ENCODE results near the gene DTNB. TPM values are rescaled to one million over a fixed set of nuclear protein-coding genes. Genes with fewer than 3 reads are reported as not detected.

Gene DTNB
- total and polyA plus RNA-seq, 10 of the 15 experiments (the other 5 are each of a cell fraction or from before 2014, with no cell fraction given): 4.5 to 30.6 (median 11.9) TPM

GRCh38 chr2:25372405-25373268, 300.7 kb downstream of the DTNB start:
- no peaks in the 10 kb centered on the region for H3K36me3 ChIP-seq (ENCODE audit: control insufficient read depth in 2 of 2, insufficient read depth in 2 of 2, low read length in 1 of 2)
- in situ Hi-C loops (cut with MboI) (no loop called here), intact Hi-C loops (cut with micrococcal nuclease; ENCODE audit: unreplicated experiment) (no loop called here)
- no peak overlapping the region for H2AFZ ChIP-seq (ENCODE audit: control insufficient read depth, low read depth, low read length)
- H4K20me1 ChIP-seq (ENCODE audit: control insufficient read depth, insufficient read depth): no peaks in the 10 kb centered on the region
- no peak for FAIRE-seq
- ChIA-PET POLR2A (interaction anchor here (0.6 to 2.4 kb wide), 3 partner anchors 10 to 151 kb away, joined by 3 to 11 read pairs (median 4); no protein-coding TSS in a partner anchor), SMC1A (ENCODE audit: uncharacterized antibody, unreplicated experiment) (interaction anchor here (0.5 to 1.0 kb wide), 2 partner anchors 10 to 38 kb away, joined by 3 read pairs; no protein-coding TSS in a partner anchor), RAD21 (ENCODE audit: unreplicated experiment) (no interaction called here), CTCF (interaction anchor here (0.7 to 1.8 kb wide), 2 partner anchors 10 to 235 kb away, joined by 3 to 7 read pairs; no protein-coding TSS in a partner anchor)
- no peaks in the 10 kb centered on the region for H3K79me2 ChIP-seq (ENCODE audit: control insufficient read depth, insufficient read depth, low read length)
- no peak overlapping the region for H3K27ac ChIP-seq (ENCODE audit: control insufficient read depth, insufficient read depth)
- no peak for ATAC-seq
- DNase-seq (ENCODE audit: low read depth, low spot score): no peak
- WGBS (ENCODE audit: insufficient coverage, insufficient replicate concordance, low lambda C conversion rate, missing lambda C conversion rate): 87% methylated on average over 24 of the region's 25 CpGs
- BruUV-seq (replicated peaks): no TSS peak
- no peak overlapping the region for H3K4me3 ChIP-seq
- TF ChIP-seq ATF7 (IDR thresholded peaks at IDR 0.05; ENCODE audit: low read depth) (no peak), HSF1 (IDR thresholded peaks at IDR 0.05; ENCODE audit: low read depth, low read length) (no peak), TAF1 (IDR thresholded peaks at IDR 0.05; ENCODE audit: borderline replicate concordance, low read depth, low read length) (no peak), ESRRA (IDR thresholded peaks at IDR 0.05; ENCODE audit: low read length) (no peak), ZNF217 (IDR thresholded peaks at IDR 0.05) (no peak), BACH1 (IDR thresholded peaks at IDR 0.05; ENCODE audit: borderline replicate concordance) (no peak), GABPA (IDR thresholded peaks at IDR 0.05; ENCODE audit: low read depth) (no peak), KDM1A (IDR thresholded peaks at IDR 0.05; ENCODE audit: borderline replicate concordance) (no peak), CHD1 (IDR thresholded peaks at IDR 0.05; ENCODE audit: low read depth, low read length) (no peak), NFIC (IDR thresholded peaks at IDR 0.05; ENCODE audit: low read depth, low read length) (no peak), POU2F2 (IDR thresholded peaks at IDR 0.05; ENCODE audit: borderline replicate concordance, low read depth, low read length) (no peak)
- H3K9me3 ChIP-seq (replicated peaks; ENCODE audit: control insufficient read depth, insufficient read depth, low read length): no peaks in the 10 kb centered on the region
- peaks cover 12% of the 10 kb centered on the region for H3K4me1 ChIP-seq (ENCODE audit: control insufficient read depth, insufficient read depth, low read length)
- no peak overlapping the region for H3K4me2 ChIP-seq (ENCODE audit: control insufficient read depth, insufficient read depth)
- no peaks in the 10 kb centered on the region for H3K27me3 ChIP-seq (replicated peaks in 1 of 2; ENCODE audit: control insufficient read depth in 2 of 2, insufficient read depth in 2 of 2, low read length in 1 of 2)
- H3K9ac ChIP-seq (ENCODE audit: control insufficient read depth, insufficient read depth, low read length): no peak overlapping the region

Measured in GM12878 (cell line).